ENCODE results near the gene HRH2. TPM values are rescaled to one million over a fixed set of nuclear protein-coding genes. Genes with fewer than 3 reads are reported as not detected.

The HRH2 gene
- total RNA-seq, 2 experiments from 2014 or later, result 23.2 to 24.5 TPM

DNA sequence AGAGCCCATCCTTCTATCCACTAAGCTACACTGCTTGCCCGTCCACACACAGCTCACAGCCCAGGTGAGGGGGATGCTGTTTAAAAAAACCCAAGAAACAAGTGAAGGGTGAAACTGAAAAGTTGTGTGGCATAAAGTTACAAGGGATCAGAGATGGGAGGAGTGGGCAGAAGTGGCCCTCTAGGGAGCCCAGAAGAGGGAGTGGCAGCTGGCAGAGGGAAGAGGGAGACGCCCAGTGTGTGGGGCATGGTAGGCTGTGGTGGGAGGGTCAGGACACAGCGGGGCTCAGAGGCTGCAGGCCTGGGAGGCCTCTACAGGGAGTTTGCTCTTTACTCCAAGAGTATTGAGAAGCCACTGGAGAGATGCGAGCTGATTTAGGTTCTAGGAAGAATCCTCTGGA is 30.1 kb upstream of the HRH2 start:
- ChIA-PET POLR2A (no interaction called here), CTCF (interaction anchor here (1.2 kb wide), 1 partner anchor 10 kb away, joined by 4 read pairs; no protein-coding TSS in a partner anchor)
- no peak for DNase-seq
- no peak for ATAC-seq
- peaks cover 5% of the 10 kb centered on the region for H3K36me3 Mint-ChIP-seq (ENCODE audit: low read depth)
- no peak overlapping the region for H3K27ac Mint-ChIP-seq
- no peak overlapping the region for H3K4me3 Mint-ChIP-seq
- peaks cover 16% of the 10 kb centered on the region for H3K9me3 Mint-ChIP-seq
- no peaks in the 10 kb centered on the region for H3K27me3 Mint-ChIP-seq
- no peaks in the 10 kb centered on the region for H3K4me1 Mint-ChIP-seq (ENCODE audit: low read depth)
- TF ChIP-seq, protein P1, sequence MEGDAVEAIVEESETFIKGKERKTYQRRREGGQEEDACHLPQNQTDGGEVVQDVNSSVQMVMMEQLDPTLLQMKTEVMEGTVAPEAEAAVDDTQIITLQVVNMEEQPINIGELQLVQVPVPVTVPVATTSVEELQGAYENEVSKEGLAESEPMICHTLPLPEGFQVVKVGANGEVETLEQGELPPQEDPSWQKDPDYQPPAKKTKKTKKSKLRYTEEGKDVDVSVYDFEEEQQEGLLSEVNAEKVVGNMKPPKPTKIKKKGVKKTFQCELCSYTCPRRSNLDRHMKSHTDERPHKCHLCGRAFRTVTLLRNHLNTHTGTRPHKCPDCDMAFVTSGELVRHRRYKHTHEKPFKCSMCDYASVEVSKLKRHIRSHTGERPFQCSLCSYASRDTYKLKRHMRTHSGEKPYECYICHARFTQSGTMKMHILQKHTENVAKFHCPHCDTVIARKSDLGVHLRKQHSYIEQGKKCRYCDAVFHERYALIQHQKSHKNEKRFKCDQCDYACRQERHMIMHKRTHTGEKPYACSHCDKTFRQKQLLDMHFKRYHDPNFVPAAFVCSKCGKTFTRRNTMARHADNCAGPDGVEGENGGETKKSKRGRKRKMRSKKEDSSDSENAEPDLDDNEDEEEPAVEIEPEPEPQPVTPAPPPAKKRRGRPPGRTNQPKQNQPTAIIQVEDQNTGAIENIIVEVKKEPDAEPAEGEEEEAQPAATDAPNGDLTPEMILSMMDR (IDR thresholded peaks at IDR 0.05), result no peak
- intact Hi-C loops (cut with micrococcal nuclease), result no loop called here

DNA sequence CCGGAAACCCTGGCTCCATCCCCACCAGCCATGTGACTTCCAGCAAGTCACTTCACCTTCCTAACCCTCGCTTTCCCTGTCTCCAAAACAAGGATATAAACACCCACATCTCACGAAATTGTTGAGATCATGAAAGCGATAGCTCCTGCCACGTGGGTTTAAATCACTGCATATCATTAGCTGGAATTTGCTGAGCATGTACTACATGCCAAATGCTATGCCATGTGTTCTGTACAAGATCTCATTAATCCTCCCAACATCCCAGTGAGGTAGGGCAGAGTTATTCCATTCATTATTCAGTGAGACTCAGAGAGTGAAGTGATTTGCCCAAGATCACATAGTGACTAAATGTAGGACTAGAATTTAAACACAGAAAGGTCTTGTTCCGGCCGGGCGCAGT is 29.2 kb upstream of the HRH2 start:
- intact Hi-C loops (cut with micrococcal nuclease), result no loop called here
- ATAC-seq, result no peak
- Mint-ChIP-seq H3K9me3 (peaks cover 16% of the 10 kb centered on the region), H3K27ac (no peak overlapping the region), H3K4me3 (no peak overlapping the region), H3K27me3 (no peaks in the 10 kb centered on the region), H3K36me3 (ENCODE audit: low read depth) (peaks cover 5% of the 10 kb centered on the region), H3K4me1 (ENCODE audit: low read depth) (no peaks in the 10 kb centered on the region)
- DNase-seq, result no peak
- TF ChIP-seq, protein P1 (IDR thresholded peaks at IDR 0.05), result no peak
- POLR2A ChIA-PET, result no interaction called here
- CTCF ChIA-PET, result interaction anchor here (0.9 to 1.2 kb wide), 3 partner anchors 11 to 24 kb away, joined by 3 to 4 read pairs (median 3); no protein-coding TSS in a partner anchor

DNA sequence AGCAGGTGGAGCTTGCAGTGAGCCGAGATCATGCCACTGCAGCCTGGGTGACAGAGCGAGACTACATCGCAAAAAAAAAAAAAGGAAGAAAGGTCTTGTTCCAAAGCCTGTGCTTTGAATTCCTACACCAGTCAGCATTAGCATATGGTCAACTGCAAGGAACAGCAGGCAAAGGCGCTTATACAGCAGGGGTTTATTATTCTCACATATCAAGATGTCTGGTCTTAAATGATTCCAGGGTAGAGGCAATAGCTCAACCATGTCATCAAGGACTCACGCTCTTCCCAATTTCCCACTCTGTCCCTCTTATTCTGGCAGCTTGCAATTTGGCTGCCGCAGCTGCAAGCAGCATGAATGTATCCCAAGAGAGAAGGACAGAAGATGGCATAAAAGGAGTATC is 28.6 kb upstream of the HRH2 start:
- TF ChIP-seq, protein P1 (IDR thresholded peaks at IDR 0.05), result no peak
- Mint-ChIP-seq H3K27me3 (no peaks in the 10 kb centered on the region), H3K36me3 (ENCODE audit: low read depth) (peaks cover 5% of the 10 kb centered on the region), H3K9me3 (peaks cover 16% of the 10 kb centered on the region), H3K4me1 (ENCODE audit: low read depth) (no peaks in the 10 kb centered on the region), H3K4me3 (no peak overlapping the region), H3K27ac (no peak overlapping the region)
- CTCF ChIA-PET, result interaction anchor here (1.1 kb wide), 1 partner anchor 24 kb away, joined by 3 read pairs; no protein-coding TSS in a partner anchor
- DNase-seq (no peak), ATAC-seq (no peak)
- intact Hi-C loops (cut with micrococcal nuclease), result no loop called here
- POLR2A ChIA-PET, result no interaction called here

DNA sequence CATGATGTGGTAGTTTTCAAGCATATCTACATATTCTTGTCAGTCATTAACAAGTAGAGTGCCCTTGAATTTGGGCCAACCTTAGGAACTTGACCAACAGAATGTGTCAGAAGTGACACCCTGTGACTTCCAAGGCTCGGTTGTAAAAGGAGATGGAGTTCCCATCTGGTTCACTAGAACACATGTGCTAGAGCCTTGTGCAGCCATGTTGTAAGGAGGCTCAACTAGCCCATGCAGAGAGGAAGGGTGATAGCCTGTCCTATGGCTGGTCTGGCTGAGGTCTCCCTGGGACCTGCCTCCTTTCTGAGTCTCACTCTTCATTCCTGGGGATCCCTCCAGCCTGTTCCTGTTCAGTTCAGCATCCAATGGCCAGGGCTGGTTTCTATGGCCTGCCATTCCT is 28.1 kb upstream of the HRH2 start:
- intact Hi-C loops (cut with micrococcal nuclease), result no loop called here
- DNase-seq, result no peak
- no peak for ATAC-seq
- ChIA-PET POLR2A (no interaction called here), CTCF (no interaction called here)
- TF ChIP-seq, protein P1 (IDR thresholded peaks at IDR 0.05), result no peak
- H3K27me3 Mint-ChIP-seq, result no peaks in the 10 kb centered on the region
- no peaks in the 10 kb centered on the region for H3K4me1 Mint-ChIP-seq (ENCODE audit: low read depth)
- peaks cover 16% of the 10 kb centered on the region for H3K9me3 Mint-ChIP-seq
- H3K4me3 Mint-ChIP-seq, result no peak overlapping the region
- H3K36me3 Mint-ChIP-seq (ENCODE audit: low read depth), result peaks cover 5% of the 10 kb centered on the region
- no peak overlapping the region for H3K27ac Mint-ChIP-seq

DNA sequence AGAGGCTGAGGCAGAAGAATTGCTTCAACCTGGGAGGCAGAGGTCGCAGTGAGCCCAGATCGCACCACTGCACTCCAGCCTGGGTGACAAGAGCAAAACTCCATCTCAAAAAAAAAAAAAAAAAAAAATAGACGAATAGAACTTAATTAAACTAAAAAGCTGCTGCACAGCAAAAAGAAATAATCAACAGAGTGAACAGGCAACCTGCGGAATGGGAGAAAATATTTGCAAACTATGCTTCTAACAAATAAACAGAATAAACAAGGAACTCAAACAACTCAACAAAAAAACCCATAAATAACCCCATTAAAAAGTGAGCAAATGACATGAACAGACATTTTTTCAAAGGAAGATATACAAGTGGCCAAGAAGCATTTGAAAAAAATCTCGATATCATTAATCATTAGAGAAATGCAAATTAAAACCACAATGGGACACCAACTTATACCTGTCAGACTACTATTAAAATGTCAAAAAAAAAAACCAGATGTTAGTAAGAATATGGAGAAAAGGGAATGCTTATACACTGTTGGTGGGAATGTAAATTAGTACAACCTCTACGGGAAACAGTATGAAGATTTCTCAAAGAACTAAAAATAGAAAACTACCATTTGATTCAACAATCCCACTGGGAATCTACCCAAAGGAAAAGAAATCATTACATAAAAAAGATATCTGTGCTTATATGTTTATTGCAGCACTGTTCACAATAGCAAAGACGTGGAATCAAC is 21.9 kb upstream of the HRH2 start:
- no peak overlapping the region for H3K4me3 Mint-ChIP-seq
- ATAC-seq (no peak), DNase-seq (no peak)
- intact Hi-C loops (cut with micrococcal nuclease), result no loop called here
- ChIA-PET CTCF (no interaction called here), POLR2A (interaction anchor here (0.6 kb wide), 1 partner anchor 20 kb away, joined by 3 read pairs; no protein-coding TSS in a partner anchor)
- H3K27ac Mint-ChIP-seq, result no peak overlapping the region
- peaks cover 20% of the 10 kb centered on the region for H3K4me1 Mint-ChIP-seq (ENCODE audit: low read depth)
- TF ChIP-seq, protein P1 (IDR thresholded peaks at IDR 0.05), result no peak
- peaks cover 1% of the 10 kb centered on the region for H3K27me3 Mint-ChIP-seq
- no peaks in the 10 kb centered on the region for H3K36me3 Mint-ChIP-seq (ENCODE audit: low read depth)
- H3K9me3 Mint-ChIP-seq, result no peaks in the 10 kb centered on the region
